GM12874 (cell line): ENCODE data around the gene MYO18B.

ENCODE experiments used
- CTCF ChIP-seq: IDR thresholded peaks from 2 replicates; pipeline ENCODE4 v1.5.1; 2011; ENCODE audit warnings: low read depth, mild to moderate bottlenecking, control low read depth, low read length, moderate library complexity; ENCODE audit not compliant: insufficient read depth

The MYO18B gene

GRCh38 chr22:25745341-25746011 lies 3.5 kb downstream of the MYO18B start:
- TF ChIP-seq CTCF: no peak

- no peak for TF ChIP-seq CTCF
Observed at GRCh38 chr22:25746012-25746373, 4.0 kb downstream of the MYO18B start.

DNA sequence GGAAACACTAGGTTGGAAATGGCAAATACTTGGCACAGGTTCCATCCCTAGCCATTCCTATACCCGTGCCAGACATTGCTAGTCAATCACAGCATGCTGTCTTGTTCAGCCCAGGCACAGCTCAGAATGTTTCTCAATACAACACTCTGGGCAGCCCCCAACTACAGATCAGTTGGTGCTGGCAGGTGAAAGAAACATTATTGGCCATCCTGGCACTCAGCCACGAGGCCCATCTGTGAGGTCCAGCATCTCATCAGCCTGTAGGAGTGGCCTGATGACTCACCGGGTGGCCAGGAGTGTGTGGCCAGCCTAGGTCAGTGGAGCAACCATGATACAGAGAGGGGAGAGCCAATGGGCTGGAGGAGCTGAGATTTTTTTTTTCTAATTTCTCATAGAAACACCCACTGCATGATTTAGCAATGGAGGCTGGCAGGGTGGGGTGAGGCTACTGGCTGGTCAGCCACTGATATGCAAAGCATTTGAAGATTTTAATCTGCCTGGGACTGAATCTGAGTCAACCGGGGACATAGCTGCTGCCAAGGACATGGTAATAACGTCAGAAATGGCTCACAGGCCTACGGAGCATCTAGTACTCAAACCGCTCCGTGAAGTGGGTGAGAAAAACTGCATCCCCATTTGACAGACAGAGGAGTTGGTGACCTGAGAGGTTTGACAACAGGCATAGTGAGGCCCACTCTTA lies 5.4 kb downstream of the MYO18B start:
- TF ChIP-seq CTCF: no peak

GRCh38 chr22:25748140-25748539 lies 6.2 kb downstream of the MYO18B start:
- TF ChIP-seq CTCF: no peak

DNA sequence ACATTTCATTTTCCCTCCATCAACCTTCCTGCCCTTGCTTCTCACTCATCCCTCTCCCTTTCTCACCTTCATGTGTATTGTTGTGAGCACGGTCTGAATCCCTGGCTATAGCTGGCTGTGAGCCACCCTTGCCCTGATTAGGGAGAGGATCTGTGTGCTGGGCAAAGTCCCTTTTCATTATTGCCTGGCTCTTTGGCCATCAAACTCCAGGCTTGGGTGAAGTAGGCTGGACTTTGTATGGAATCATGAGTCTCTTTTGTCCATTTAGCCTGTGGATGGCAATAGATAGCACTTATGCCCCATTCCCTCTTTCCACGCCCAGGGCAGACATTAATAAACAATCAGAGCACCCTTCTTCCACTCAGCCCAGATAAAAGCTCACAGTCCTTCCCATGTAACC lies 6.7 kb downstream of the MYO18B start:
- TF ChIP-seq CTCF: no peak

- no peak for TF ChIP-seq CTCF
Observed at GRCh38 chr22:25749420-25750169, 7.6 kb downstream of the MYO18B start.

GRCh38 chr22:25750569-25751173 lies 8.7 kb downstream of the MYO18B start:
- TF ChIP-seq CTCF: no peak
